Jurkat, Clone E6-1 (cell line): ENCODE measurements around the gene SLITRK4. TPM values are rescaled to one million over a fixed set of nuclear protein-coding genes. Genes with fewer than 3 reads are reported as not detected.

Source experiments
- DNase-seq: peaks from one replicate; pipeline ENCODE4 v3.0.0-alpha.2; 2011; ENCODE audit warnings: low read depth, low spot score
- H3K4me3 ChIP-seq: 2 replicates; pipeline ENCODE4 v1.5.1; 2011; ENCODE audit warnings: mild to moderate bottlenecking, low read length, control low read depth, moderate library complexity
- polyA plus RNA-seq: library from polyadenylated mRNA; unstranded; fragments of >200 nt; gene quantifications from one replicate; pipeline ENCODE4 v1.2.1, GENCODE V29; 2012; ENCODE audit warnings: missing spikeins; ENCODE audit not compliant: insufficient read length, insufficient read depth

SLITRK4 gene, protein sequence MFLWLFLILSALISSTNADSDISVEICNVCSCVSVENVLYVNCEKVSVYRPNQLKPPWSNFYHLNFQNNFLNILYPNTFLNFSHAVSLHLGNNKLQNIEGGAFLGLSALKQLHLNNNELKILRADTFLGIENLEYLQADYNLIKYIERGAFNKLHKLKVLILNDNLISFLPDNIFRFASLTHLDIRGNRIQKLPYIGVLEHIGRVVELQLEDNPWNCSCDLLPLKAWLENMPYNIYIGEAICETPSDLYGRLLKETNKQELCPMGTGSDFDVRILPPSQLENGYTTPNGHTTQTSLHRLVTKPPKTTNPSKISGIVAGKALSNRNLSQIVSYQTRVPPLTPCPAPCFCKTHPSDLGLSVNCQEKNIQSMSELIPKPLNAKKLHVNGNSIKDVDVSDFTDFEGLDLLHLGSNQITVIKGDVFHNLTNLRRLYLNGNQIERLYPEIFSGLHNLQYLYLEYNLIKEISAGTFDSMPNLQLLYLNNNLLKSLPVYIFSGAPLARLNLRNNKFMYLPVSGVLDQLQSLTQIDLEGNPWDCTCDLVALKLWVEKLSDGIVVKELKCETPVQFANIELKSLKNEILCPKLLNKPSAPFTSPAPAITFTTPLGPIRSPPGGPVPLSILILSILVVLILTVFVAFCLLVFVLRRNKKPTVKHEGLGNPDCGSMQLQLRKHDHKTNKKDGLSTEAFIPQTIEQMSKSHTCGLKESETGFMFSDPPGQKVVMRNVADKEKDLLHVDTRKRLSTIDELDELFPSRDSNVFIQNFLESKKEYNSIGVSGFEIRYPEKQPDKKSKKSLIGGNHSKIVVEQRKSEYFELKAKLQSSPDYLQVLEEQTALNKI
- not detected for polyA plus RNA-seq

DNA sequence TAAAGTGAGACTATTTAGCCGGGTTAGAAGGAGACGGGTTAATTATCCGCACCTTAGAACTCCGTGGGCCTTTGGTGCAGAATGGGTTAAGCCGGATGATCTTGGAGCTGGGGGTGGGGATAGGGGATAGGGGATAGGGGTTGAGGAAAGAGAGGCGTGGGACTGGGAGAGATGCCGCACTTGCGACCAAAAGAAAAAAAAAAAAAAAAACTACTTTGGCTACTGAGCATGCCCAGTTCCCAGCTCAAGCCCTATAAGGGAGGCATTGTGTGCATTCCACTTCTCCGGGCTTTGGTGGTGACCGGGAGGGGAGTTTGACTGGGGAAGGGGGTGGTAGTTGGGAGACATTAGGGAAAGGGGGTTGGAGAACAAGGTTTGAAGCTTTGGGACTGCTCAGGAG lies at the start of gene SLITRK4:
Gene SLITRK4, minus strand, starts transcription at position 187 of the 400 bp plus-strand sequence. CDS start 4,993 bp downstream, outside the sequence.
- DNase-seq = no peak
- no peak within 1 kb of the TSS for H3K4me3 ChIP-seq

DNA sequence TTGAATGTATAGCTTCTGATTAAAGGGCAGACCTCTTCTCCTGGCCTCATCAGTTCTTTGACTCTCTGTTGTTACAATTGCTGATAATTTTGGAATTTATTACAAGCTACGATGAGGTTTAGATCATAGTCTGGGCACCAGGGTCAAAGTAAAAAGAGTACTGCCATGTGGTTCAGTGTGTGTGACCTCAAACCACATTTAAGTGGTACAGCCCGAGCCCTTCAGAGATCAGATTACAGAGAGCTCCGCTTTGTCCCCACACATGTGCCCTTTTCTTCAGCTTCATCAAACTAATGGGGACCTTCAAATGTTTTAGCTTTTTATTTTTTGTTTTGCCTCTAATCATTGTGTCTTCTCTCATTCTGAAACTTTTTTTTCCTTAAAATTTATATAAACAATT lies 47.6 kb upstream of the SLITRK4 start:
- DNase-seq = no peak
- H3K4me3 ChIP-seq = no peak overlapping the region

DNA sequence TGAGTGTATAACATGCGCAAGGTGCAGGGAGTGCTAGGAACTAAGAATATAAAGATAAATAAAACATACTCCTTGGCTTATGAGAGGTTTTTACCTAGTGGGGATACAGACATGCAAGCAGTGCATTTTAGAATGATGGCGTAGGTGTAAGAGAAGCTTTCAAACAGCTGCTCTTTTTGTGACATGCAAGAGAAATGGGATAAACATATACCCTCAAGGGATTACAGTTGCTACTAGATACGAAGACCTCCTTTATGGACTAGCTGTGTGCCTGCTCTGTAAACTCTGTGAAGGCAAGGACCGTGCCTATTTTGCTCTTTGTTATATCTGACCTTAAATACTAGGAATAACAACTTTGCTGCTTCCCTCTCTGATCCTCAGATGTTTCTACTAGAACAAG lies 39.0 kb upstream of the SLITRK4 start:
- H3K4me3 ChIP-seq = no peak overlapping the region
- no peak for DNase-seq

DNA sequence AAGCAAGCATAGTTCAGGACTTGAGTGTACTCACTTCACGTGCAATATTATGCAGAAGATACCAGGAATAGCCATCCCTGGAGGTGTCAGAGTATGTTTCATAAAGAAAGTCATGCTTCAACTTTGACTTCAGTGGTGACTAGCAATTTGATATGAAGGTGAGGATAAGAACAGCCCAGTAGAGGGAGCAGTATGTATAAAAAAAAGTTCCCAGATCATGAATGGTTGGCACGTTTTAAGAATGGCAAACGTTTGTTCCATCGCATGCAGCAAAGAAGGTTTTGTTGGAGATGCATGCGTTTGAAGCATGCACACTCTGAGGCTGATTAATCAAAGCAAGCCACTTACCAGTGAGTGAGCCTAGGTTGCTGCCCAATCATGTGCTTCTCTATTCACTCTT lies 33.5 kb upstream of the SLITRK4 start:
- DNase-seq = peak; percentile 0
- no peak overlapping the region for H3K4me3 ChIP-seq

DNA sequence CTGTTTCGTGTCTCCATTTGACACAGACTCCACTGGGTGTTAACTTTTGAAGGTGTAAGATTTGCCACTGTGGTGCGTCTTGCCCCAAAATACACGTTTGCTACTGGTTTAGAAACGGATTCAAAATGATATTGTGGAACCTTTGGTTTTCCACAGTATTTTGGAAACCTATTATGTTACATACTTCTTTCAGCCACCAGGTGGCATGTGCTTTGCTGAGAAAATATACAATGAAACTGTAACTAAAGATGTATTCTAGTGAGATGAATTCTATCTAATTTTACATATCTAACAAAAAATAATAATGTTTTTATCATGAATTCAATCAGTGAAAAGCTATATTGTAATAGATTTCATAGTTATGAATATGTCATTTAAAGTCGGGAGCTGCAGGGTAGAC lies 28.4 kb upstream of the SLITRK4 start:
- H3K4me3 ChIP-seq = no peak overlapping the region
- peak; percentile 0 for DNase-seq

DNA sequence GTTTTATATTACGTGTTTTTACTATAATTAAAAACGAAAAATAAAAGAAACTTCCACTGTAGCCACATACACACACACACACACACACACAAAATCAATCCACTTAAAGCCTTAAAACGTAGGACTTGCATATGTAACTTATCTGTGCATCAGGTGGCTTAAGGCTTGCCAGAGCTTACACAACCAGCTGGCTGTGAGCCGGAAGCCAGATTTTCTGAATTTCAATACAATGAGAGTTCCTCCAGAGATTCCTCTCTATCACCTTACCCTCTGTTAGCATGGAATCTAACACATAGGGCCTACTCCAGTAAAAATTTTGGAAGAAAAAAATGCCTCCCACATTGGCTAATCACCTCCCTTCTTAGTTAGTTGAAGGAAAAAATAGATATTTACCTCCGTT lies 27.9 kb upstream of the SLITRK4 start:
- no peak overlapping the region for H3K4me3 ChIP-seq
- DNase-seq = no peak

DNA sequence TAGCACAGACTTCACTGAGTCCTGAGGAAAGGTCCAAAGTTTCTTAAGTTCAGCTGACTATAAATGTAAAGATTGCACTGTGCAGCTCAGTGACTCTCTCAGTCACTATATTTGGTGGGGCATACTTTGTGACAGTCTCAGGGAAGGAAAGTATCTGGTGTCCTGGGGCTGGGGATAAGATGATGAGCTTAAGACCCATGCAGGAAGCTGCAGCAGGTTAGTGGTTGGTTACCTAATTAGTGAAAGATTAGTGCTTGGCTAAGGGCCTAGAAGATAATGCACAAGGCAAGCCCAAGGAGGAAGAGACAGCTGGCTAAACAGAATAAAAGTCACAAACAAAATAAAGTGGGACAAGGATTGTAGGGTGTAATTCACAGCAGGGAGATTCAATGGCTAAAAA lies 25.4 kb upstream of the SLITRK4 start:
- H3K4me3 ChIP-seq = no peak overlapping the region
- DNase-seq = no peak

DNA sequence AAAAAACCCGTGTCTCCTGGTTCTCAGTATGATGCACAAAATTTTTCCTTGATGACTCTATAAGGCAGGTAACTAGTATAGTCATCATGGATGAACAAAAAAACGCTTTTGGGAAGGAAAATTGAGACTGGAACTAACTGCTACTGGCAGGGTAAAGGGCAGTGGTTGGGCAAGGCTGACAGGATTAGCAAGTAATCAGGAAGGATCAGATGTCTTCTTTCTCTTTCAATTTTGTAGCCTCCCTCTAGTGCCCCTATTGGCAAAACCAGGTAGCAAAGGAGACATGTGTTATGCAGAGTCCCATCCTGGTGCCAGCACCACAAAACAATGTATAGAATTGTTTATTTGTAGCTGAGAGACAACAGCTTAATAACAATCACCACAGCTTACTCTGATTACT lies 12.8 kb upstream of the SLITRK4 start:
- DNase-seq = no peak
- H3K4me3 ChIP-seq = no peak overlapping the region

DNA sequence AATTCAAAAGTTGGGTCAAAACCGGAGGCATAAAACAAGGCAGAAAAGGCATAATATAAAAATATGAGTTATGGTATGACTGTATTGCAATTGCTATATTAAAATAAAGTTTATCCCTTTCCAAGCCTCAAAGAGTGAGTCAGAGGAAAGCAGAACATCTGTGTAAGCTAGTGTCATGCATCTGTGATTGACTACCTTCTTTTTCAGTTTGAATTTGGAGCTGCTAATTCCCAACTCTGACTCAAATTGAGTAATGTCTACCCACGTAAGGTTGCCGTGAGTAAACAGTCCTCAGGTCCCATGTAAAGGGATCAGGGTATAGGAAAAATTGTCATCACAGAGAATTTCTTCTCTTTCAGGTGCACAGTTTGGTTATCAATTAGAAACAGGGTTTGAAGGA lies 6.5 kb upstream of the SLITRK4 start:
- no peak overlapping the region for H3K4me3 ChIP-seq
- DNase-seq = no peak

DNA sequence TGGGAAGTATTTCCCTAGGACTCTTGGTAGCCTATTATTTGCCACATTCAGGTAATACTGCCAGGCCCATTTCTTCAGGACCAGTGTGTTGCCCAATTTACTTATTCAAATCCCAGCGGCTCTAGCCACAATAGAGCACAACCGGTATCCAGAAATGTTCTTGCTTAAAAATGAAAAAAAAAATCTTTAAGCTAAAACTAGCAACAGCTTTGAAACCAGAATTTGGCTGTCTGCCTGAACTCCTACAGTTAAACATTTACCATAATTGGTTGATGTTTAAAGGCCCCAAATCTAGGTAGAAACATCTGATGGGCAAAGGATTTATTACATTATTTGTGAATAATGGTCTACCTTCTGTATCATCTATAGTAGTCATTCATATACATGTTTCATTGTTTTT lies 930 bp upstream of the SLITRK4 start:
- H3K4me3 ChIP-seq = no peak overlapping the region
- no peak for DNase-seq

DNA sequence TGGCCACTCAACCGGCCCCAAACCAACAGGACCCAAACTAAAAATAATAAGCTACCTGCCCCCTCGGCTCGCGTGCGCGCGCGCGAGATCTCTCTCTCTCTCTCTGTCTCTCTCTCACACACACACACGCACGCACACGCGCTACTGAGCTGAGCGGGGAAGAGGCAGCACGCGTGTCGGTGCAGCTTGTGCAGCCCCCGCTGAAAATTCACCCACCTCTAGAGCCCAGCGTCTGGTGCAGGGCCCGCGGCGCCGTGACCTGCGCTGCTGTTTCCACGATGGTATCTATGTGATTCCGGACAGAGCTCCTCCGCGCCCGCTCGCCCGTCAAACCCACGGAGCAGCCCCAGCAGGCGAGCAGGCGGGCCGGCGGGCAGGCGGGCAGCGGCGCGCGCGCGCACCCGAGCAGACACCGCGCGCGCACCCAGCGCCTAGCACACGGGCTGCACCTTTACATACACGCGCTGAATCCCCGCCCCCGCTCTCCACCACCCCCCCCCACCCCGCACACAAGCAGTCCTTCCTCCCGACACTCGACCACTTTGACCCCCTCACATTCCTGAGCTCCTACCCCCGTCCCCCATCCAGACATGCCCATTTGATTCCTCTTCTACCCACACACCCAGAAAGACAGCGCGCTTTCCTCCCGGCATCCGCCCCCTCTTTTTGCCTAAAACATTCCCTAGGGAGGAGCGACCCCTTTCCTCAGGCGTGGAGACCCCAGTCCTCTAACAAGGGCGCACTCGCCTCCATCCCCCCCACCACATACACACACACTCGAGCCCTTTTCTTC lies 1.0 kb downstream of the SLITRK4 start:
- H3K4me3 ChIP-seq = no peak overlapping the region
- no peak for DNase-seq

DNA sequence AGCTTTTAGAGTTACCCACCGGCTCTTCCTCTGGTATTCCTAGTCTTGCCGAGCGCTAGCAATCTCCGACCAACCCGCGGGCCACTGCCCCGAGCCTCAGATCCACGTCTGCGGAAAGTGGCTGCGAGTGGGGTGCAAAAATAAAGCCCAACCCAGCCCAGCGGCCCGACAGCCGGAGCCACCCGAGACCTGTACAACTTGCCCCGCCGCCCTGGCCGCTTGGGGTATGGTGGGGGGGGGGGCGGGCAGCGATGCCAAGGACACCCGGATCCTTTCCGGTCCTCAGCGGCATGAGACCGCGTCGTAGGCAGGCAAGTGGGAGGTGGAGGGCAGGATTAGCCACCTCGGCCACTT lies 1.6 kb downstream of the SLITRK4 start:
- H3K4me3 ChIP-seq = no peak overlapping the region
- no peak for DNase-seq

DNA sequence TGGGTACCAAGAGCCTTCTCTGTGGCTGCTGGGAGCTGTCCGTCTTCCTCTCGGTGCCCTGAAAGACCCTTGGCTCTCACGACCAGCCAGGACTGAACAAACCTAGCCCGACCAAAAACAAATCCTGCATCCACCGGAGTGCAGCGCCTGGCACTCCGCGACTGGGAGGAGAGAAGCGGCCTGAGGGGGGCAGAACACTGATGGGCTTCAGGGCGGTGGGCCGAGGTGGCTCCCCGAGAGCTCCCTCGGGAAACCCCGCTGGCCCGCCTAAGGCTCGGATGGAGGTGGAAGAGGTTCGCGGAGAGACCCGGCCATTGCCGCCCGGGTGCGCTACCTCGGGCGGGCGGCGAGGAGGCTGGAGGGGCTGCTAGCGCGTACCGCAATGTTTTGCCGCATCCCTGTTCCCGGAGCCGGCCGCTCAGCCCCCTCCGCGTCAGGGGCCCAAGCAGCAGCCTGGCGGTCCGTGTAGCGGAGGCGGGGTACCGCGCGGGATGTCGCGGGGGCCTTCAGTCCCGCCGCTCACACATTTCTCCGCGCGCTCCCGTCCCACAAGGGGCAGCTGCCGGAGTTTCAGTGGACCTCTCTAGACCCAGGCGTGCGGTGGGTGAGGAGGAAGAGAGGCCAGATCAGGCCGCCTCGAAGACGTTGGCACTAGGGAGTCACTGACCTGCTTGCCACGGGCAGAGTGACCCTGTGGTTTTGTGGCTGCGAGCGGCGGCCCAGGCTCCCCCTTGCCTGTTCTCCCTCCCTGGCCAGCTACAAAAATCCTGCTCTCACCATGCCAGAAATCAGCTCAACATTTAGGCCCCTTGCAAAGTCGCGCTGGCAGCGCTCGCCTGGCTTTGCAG lies 2.2 kb downstream of the SLITRK4 start:
- H3K4me3 ChIP-seq = no peak overlapping the region
- no peak for DNase-seq

DNA sequence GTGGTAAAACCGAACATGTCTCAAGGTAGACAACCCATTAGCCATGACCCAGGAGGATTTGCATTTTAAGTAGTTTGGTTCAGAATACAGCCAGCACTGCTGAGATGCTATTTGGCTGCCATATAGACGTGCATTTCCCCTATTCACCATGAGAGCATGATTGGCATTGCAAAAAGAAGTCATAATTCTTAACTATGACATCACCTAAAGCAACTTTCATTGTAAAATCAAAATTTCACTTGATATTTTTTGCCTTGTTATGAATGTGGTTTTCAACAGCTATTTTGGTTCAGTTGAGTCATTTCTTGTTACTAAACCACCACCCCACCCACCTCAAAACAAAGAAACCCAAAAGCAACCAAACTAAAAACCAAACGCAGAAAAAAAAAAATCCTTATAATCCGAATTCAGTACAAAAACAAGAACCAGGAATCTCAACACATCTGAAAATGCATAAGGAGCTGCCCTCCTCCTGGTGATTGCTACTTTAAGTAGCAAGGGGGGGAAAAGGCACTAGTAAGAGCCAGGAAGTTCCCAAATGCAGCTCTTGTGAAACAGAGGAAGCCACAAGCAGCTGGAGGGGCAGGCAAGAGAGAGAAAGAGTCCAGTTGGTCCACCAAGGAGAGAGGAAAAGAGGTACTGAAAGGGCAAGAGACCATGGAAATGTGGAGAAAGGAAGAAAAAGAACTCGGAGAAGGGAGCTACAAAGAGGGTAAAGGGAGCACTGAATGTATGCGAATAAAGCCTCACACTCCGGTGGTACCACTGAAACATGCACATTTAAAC lies 3.1 kb downstream of the SLITRK4 start:
- DNase-seq = no peak
- H3K4me3 ChIP-seq = no peak overlapping the region

DNA sequence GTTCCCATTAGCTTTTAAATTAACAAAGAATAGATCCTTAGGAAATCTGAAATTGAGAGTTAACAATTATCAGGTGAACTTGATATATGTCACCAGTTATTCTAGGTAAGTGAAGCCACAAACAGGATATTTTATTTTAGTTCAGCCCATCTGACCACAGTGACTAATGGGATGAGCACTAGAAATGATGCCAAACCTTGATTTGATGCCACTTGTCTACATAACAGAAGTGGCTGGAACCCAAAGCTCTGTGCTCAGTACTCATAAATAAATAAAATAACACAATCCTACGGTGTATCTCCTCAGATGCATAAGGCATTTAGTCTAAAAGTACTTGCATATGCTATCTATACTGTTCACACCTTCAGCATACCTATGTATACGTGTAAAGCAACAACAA lies 12.2 kb downstream of the SLITRK4 start:
- DNase-seq = no peak
- no peak overlapping the region for H3K4me3 ChIP-seq

DNA sequence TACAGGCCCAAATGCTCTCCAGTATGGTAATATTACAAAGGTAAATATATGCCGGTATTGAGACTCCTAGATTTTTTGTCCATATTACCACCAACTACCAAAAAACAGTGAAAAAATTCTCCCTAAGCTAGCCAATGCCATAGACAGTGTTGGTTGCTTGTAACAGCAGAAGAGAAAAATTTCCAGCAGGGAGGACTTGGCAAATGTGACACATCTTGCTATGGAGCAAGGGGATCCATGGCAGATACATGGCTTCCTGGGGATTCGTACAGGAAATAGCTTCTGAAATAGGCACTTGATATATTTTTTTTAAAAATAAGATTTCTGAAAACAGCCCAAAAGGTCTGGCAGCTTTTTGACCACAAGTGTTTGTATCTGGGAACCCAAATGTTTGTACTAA lies 14.6 kb downstream of the SLITRK4 start:
- DNase-seq = no peak
- H3K4me3 ChIP-seq = no peak overlapping the region

DNA sequence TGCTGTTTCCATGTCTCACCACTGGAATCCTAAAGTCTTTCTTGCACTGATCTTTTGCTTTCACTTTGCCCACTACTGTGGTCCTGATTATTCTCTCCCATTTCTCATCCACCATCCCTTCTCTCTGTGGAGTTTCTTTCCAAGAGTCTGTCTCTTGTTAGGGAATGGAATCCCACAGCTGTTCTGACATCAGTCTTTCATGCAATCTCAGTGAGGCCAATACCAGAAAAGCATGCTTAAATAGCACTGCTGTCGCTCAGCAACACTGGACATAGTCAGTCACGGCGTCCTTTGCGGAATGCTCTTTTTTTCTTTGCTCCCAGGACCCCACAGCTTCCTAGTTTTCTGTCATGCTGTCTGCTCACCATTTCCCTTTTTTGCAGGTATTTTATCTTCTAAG lies 20.1 kb downstream of the SLITRK4 start:
- DNase-seq = no peak
- H3K4me3 ChIP-seq = no peak overlapping the region

DNA sequence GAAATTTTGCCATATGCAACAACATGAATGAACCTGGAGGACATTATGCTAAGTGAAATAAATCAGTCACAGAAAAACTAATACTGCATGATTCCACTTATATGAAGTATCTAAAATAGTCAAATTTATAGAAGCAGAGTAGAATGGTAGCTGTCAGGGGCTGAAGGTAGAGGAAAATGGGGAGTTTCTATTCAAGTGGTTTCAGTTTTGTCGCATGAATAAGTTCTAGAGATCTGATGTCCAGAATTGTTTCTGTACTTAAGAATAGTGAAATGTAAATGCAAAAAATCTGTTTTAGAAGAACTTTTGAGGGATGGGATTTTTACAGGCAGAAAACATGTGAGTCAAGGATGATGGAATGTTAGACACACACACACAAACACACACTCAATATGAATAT lies 34.1 kb downstream of the SLITRK4 start:
- no peak overlapping the region for H3K4me3 ChIP-seq
- no peak for DNase-seq
